ENCODE results near the gene ECHDC1.
A peak's percentile ranks its signal among the peaks of the same experiment; 100 is the strongest.
"Not testable (repeated sequence)": the region's sequence is repeated elsewhere in the genome, so short reads cannot be mapped to it uniquely, and the experiment has no call there.

The ECHDC1 gene

GRCh38 chr6:127341471-127342202 lies 1.8 kb downstream of the ECHDC1 start:
- DNase-seq, result no peak

- no peak for DNase-seq
Observed at GRCh38 chr6:127340171-127340570, 3.2 kb downstream of the ECHDC1 start.

DNA sequence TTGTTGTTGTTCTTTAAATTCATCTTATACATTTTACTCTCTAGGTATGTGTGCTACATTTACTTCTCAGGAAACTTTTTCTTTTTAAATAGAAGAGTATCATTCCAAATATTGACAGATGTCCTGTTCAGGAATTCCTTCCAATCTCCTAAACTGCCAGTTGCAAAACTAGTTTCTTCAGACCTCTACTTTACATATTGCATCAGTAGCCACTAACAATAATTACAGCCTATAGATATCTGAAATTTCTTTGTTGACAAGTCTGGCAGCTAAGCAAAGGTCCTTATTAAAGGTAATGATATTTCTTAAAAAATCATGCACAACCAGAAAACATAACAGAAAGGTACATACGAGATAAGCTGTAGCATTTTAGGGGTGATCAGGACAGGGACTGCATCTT lies 4.5 kb downstream of the ECHDC1 start:
- DNase-seq, result no peak

- DNase-seq, result peak; percentile 15
Observed at GRCh38 chr6:127332383-127332961, 10.9 kb downstream of the ECHDC1 start.

DNA sequence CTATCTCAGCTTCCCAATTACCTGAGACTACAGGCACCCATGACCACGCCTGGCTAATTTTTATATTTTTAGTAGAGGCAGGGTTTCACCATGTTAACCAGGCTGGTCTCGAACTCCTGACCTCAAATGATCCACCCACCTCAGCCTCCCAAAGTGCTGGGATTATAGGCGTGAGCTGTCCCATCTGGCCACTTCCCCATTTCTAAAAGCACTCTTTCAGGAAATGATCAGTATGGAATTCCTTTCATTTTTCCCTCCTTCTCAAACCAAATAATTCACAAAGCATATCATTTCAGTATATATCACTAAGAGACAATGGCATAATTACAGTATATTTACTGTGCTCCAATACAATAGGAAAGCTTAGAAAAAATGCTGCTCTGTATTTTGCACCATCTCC lies 12.2 kb downstream of the ECHDC1 start:
- not testable (repeated sequence) for DNase-seq

- DNase-seq, result no peak
Observed at GRCh38 chr6:127328043-127328609, 15.3 kb downstream of the ECHDC1 start.

- DNase-seq, result no peak
Observed at GRCh38 chr6:127319686-127320085, 23.7 kb downstream of the ECHDC1 start.

DNA sequence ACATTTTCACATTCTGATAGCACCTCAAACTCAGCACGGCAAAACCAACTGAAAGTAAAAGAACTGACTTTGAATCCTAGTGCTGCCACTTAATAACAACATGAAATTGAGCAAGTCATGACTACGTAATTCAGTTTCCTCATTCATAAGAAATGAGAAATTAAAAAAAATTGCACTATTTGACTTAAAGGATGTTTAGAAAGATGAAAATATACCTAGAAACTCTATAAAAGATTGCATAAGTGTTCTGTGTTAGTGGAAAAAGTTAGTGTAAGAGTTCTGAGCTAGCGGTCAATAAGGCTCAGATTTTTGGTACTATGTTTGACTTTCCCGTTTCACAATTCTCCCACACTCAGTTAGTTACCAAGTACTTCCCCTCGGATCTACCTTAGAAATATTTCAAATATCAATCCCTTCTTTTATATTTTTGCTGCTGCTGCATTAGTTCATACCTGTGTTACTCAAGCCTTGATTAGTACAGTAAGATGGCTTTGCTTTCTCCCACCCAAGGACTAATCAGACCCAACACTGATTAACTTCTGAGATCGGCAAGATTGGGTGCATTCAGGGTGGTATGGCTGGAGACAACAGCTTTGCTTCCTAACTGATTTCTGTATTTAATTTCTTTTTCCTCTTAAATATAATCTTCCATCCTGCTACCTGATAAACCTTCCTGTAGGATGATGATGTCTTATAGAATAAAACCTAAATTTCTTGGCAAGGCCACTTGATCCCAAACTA lies 25.9 kb downstream of the ECHDC1 start:
- DNase-seq, result no peak

- no peak for DNase-seq
Observed at GRCh38 chr6:127305741-127306140, 37.7 kb downstream of the ECHDC1 start.

DNA sequence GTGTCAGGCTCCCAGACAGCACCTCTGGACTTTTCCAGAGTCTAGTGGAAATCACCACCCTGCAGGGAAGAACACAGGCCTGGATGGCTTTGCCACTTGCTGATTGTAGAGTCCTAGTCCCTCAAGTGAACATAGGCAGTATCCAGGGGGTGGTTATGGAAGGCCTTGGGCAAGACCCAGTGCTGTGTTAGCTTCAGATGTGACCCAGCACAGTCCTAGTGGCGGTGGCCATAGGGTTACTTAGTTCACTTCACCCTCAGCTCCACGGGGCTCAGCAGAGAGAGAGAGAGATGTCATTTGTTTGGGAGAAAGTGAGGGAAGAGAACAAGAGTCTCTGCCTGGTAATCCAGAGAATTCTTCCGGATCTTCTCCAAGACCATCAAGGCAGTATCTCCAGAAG lies 39.5 kb downstream of the ECHDC1 start:
- no peak for DNase-seq

GRCh38 chr6:127302728-127303660 lies 40.4 kb downstream of the ECHDC1 start:
- peak; percentile 50 for DNase-seq

DNA sequence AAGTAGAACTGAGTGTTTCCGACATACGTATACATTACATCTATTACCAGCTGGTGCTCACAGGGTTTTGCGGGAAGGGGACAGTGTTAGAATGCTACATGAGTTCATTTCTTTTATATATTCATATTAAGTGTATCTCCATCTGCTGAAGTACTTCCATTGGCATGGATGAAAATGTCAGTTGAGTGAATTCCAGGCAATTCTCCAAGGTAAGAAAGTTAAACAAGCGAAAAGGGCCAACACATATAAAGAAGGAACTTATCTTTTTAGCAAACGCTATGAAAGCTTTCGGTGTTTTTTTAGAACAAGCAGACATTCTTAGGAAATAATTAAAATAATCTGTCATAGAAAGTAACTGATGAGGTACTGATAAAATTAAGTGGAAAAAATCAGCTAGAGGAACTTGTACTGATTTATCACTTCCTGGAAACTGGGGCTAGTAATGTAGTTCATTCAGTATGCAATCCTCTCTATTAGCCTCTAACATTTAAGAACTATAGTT lies 42.2 kb downstream of the ECHDC1 start:
- DNase-seq, result no peak

DNA sequence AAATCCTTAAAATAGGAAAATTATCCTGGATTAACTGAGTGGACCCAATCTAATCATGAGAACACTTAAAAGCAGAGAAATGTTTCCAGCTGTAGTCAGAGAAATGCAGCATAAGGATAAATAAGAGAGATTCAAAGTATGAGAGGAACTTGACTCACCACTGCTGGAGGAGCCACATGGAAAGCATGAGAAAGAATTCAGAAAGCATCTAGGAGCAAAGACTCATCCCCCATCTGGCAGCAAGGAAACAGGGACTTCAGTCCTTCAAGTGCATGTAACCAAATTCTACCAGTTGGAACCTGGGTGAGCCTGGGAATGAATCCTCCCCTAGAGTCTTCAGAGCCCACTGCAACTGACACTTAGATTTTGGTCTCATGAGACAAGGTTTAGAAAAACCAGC lies 43.0 kb downstream of the ECHDC1 start:
- no peak for DNase-seq

DNA sequence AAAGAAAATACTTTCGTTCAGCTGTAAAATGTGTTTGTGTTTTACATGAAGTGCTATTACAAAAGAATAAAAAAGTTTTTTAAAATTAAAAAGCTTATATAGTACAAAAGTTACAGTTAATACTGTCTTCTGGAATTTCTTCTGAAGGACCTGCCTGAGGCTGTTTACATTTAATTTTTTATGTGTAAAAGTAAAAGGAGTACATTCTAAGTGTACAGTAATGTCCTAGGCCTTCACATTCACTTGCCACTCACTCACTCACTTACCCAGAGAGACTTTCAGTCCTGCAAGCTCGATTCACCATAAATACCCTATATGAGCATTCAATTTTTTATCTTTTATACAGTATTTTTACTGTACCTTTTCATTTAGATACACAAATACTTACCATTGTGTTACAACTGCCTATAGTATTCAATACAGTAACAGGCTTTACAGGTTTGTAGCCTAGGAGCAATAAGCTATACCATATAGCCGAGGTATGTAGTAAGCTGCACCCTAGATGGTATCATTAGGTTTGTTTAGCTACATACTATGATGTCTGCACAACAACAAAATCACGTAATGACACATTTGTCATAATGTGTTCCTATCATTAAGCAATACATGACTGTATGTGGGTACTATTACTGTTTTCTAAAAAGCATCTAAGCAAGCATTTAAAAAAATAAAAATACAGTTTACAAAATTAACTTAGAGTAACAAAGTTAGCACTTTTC lies 43.7 kb downstream of the ECHDC1 start:
- no peak for DNase-seq

DNA sequence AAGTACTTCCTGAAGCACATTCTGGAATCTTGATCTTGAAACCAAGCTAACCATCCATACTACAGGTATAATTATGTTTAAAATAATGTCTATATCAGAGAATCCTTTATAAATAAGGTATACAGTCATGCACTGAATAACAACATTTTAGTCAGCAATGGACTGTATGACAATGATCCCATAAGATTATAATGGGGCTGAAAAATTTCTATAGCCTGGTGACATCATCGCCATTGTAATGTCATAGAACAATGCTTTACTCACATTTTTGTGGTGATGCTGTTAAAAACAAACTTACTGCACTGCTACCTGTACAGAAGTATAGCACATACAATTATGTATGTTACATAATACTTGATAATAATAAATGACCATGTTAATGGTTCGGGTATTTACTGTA lies 44.9 kb downstream of the ECHDC1 start:
- DNase-seq, result no peak

- no peak for DNase-seq
Observed at GRCh38 chr6:127297502-127298070, 45.8 kb downstream of the ECHDC1 start.

GRCh38 chr6:127291495-127291894 lies 51.9 kb downstream of the ECHDC1 start:
- peak; percentile 61 for DNase-seq

GRCh38 chr6:127290391-127291265 lies 52.8 kb downstream of the ECHDC1 start:
- DNase-seq, result peak; percentile 26

GRCh38 chr6:127289934-127290333 lies 53.5 kb downstream of the ECHDC1 start:
- no peak for DNase-seq

DNA sequence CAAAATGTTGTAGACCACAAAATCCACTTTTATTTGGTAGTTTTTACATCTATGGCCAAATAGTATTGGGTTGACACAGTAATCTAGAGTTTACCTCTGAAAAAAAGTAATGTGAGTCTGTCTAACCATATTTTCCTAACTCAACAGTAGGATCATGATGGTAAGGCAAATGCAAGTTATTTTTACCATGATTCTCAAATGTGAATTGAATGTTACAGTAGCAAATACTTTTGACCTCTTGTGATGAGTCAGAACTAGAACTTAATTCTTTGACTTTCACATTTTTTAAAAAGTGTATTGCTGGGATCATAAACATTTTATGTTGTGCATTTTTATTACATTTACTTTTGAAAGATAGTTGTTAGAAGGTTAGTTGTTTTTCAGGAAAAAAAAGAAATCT lies 54.7 kb downstream of the ECHDC1 start:
- no peak for DNase-seq

Measured in activated CD4-positive, alpha-beta T cell treated with anti-CD3 and anti-CD28 coated beads, Interleukin-10, Interleukin-2, amounts not matched to agents 100 ng/mL and 50 ng/mL, durations not matched to agents 16 hours and 8 hours (primary cell).